Vagina (tissue), 2 donors: ENCODE data around the gene NR4A2. TPM values are rescaled to one million over a fixed set of nuclear protein-coding genes. Genes with fewer than 3 reads are reported as not detected.

Experiments
- DNase-seq, 2 donors: peaks; one replicate each; pipeline ENCODE4 v3.0.0-alpha.2; 2017; ENCODE audit errors: extremely low spot score in 2 of 2
- H3K27ac ChIP-seq: fragments of 200-600 bp; sonication (generic); one replicate; pipeline ENCODE4 v1.5.1; 2019
- H3K27me3 ChIP-seq: fragments of 200-600 bp; sonication (generic); one replicate; pipeline ENCODE4 v1.5.1; 2019
- H3K36me3 ChIP-seq, 2 donors: fragments of 200-600 bp; sonication (generic); one replicate each; pipeline ENCODE4 v1.5.1; 2017 to 2019
- H3K4me1 ChIP-seq: fragments of 200-600 bp; sonication (generic); one replicate; pipeline ENCODE4 v1.5.1; 2019
- H3K4me3 ChIP-seq, 2 donors: fragments of 200-600 bp; sonication (generic); 1 replicate in 1 of 2; 2 replicates in 1 of 2; pipeline ENCODE4 v1.5.1; 2016 to 2019
- H3K9me3 ChIP-seq: fragments of 200-600 bp; sonication (generic); one replicate; pipeline ENCODE4 v1.5.1; 2019
- POLR2A ChIP-seq, 2 donors: fragments of 450-650 bp; IDR thresholded peaks; one replicate each; pipeline ENCODE4 v1.6.1; 2017; ENCODE audit warnings: antibody characterized with exemption in 2 of 2, mild to moderate bottlenecking in 2 of 2, moderate library complexity in 2 of 2
- POLR2AphosphoS5 ChIP-seq, 2 donors: sonication (generic); formaldehyde crosslinking; IDR thresholded peaks; one replicate each; pipeline ENCODE4 v1.9.0; 2017; ENCODE audit warnings: antibody characterized with exemption in 2 of 2, mild to moderate bottlenecking in 2 of 2, low read depth in 1 of 2; ENCODE audit not compliant: insufficient read depth in 1 of 2
- intact Hi-C: fragments of 100-400 bp; cut with DNase I; formaldehyde crosslinking; loops from one replicate; pipeline ENCODE4 v1.15.1; 2023
- total RNA-seq: library from RNA; depleted of rRNA; stranded (reverse); fragments of >200 nt; gene quantifications from one replicate; pipeline ENCODE4 v1.2.3, GENCODE V29; 2016
- TF ChIP-seq, protein P1 (sequence below), 3 experiments: fragments of 450-650 bp in 2 of 3; fragments of 200-600 bp in 1 of 3; sonication (generic) in 1 of 3; IDR thresholded peaks; one replicate each; pipeline ENCODE4 v1.5.1; 2017 to 2019; ENCODE audit warnings: antibody characterized with exemption in 3 of 3, mild to moderate bottlenecking in 2 of 3, moderate library complexity in 2 of 3

NR4A2 gene
- total RNA-seq, 1 donor from 2014 or later, result 17.2 TPM

DNA sequence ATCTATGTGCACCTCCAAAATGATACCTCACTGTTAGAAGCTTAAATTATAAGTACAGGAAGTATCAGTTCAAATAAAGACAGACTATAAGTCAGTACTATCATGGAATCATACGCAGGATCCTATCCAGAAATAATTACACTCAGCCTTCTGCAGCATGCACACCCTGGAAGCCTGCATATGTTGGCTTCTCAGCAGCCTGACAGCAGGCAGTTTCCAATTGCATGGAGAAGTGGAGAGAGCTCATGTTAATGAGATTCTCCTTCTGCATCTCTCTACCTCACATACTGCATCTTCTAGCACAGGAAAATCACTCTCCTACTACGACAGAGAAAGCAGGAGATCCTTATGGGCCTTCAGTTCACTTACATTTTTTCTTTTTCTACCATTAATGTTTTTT lies 20.5 kb downstream of the NR4A2 start:
- Histone ChIP-seq H3K36me3 (no peaks in the 10 kb centered on the region), H3K27ac (no peak overlapping the region), H3K4me1 (no peaks in the 10 kb centered on the region), H3K27me3 (no peaks in the 10 kb centered on the region), H3K9me3 (no peaks in the 10 kb centered on the region), H3K4me3 (no peak overlapping the region)
- no peak for TF ChIP-seq POLR2AphosphoS5 (IDR thresholded peaks at IDR 0.05; ENCODE audit: insufficient read depth in 1 of 2, low read depth in 1 of 2)
- TF ChIP-seq POLR2A (IDR thresholded peaks at IDR 0.05), result no peak
- TF ChIP-seq, protein P1, sequence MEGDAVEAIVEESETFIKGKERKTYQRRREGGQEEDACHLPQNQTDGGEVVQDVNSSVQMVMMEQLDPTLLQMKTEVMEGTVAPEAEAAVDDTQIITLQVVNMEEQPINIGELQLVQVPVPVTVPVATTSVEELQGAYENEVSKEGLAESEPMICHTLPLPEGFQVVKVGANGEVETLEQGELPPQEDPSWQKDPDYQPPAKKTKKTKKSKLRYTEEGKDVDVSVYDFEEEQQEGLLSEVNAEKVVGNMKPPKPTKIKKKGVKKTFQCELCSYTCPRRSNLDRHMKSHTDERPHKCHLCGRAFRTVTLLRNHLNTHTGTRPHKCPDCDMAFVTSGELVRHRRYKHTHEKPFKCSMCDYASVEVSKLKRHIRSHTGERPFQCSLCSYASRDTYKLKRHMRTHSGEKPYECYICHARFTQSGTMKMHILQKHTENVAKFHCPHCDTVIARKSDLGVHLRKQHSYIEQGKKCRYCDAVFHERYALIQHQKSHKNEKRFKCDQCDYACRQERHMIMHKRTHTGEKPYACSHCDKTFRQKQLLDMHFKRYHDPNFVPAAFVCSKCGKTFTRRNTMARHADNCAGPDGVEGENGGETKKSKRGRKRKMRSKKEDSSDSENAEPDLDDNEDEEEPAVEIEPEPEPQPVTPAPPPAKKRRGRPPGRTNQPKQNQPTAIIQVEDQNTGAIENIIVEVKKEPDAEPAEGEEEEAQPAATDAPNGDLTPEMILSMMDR (IDR thresholded peaks at IDR 0.05), result no peak
- intact Hi-C loops, result no loop called here
- DNase-seq, result no peak

DNA sequence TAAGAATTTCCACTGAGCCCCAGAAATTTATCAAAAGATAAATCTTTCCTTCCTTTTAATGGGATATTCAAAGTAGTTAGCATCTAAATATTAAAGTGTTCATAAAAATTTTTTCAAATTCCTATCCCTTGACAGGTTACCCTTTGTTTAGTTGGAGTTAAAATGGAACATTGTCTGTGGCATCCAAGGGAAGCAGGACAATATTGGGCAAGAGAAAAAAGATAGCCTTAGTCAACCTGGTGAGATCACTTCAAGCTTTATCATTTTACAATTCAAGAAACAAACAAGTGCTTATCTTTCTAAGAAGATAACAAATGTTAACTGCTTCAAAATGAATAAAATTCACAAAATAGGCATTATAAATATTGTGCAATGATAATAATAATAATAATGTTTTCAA lies 21.7 kb downstream of the NR4A2 start:
- Histone ChIP-seq H3K4me3 (no peak overlapping the region), H3K36me3 (no peaks in the 10 kb centered on the region), H3K27me3 (no peaks in the 10 kb centered on the region), H3K4me1 (no peaks in the 10 kb centered on the region), H3K27ac (no peak overlapping the region), H3K9me3 (no peaks in the 10 kb centered on the region)
- no peak for TF ChIP-seq POLR2AphosphoS5 (IDR thresholded peaks at IDR 0.05; ENCODE audit: insufficient read depth in 1 of 2, low read depth in 1 of 2)
- TF ChIP-seq POLR2A (IDR thresholded peaks at IDR 0.05), result no peak
- TF ChIP-seq, protein P1 (IDR thresholded peaks at IDR 0.05), result no peak
- intact Hi-C loops, result no loop called here
- DNase-seq, result no peak

DNA sequence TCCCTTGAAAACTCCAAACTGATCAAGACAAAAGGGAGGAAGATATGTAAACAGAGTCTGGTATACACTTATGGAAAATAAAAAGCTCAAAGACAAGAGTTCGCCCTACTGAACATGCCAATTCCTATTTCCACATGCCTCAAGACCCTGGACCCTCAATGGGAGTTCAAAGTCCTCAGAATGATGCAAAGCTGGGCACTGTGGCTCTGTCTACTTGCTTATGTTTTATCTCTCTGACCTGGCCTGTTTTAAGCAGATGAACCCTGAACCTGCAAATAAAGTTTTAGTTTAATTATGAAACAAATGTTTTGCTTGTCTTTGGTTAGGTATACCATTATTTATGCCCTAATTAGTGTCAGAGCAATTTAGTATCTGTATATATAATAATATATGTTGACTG lies 22.6 kb downstream of the NR4A2 start:
- H3K27ac ChIP-seq, result no peak overlapping the region
- no peak for DNase-seq
- no peaks in the 10 kb centered on the region for H3K36me3 ChIP-seq
- no peaks in the 10 kb centered on the region for H3K9me3 ChIP-seq
- no peaks in the 10 kb centered on the region for H3K27me3 ChIP-seq
- no peaks in the 10 kb centered on the region for H3K4me1 ChIP-seq
- intact Hi-C loops, result no loop called here
- no peak overlapping the region for H3K4me3 ChIP-seq
- no peak for TF ChIP-seq POLR2AphosphoS5 (IDR thresholded peaks at IDR 0.05; ENCODE audit: insufficient read depth in 1 of 2, low read depth in 1 of 2)
- TF ChIP-seq, protein P1 (IDR thresholded peaks at IDR 0.05), result no peak
- no peak for TF ChIP-seq POLR2A (IDR thresholded peaks at IDR 0.05)

DNA sequence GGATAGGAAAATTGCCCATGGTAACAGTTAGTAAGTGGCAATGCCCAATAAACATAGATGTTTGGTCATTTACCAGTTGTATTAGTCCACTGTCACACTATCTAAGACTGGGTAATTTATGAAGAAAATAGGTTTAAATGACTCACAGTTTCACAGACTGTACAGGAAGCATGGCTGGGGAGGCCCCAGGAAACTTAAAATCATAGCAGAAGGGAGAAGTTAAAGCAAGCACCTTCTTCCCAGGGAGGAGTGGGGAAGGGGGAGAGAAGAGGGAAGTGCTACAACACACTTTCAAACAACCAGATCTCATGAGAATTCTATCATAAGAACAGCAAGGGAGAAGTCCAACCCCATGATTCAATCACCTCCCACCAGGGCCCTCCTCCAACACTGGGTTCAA lies 23.4 kb downstream of the NR4A2 start:
- intact Hi-C loops, result no loop called here

DNA sequence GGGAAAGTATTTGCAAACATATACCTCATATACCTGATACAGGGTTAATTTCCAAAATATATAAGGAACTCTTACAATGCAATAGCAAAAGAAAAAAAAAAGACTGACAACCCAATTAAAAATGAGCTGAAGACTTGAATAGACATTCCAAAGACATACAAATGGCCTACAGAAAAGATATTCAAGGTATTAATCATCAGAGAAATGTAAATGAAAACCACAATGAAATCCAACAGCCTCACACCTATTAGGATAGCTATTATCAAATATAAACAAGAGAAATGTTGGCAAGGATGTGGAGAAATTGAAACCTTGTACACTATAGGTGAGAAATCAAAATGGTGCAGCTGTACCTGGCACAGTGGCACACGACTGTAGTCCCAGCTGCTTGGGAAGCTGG lies 25.7 kb downstream of the NR4A2 start:
- intact Hi-C loops, result no loop called here
- no peak overlapping the region for H3K4me3 ChIP-seq
- H3K4me1 ChIP-seq, result no peaks in the 10 kb centered on the region
- H3K27ac ChIP-seq, result no peak overlapping the region
- no peak for DNase-seq
- H3K9me3 ChIP-seq, result no peaks in the 10 kb centered on the region
- no peak for TF ChIP-seq POLR2AphosphoS5 (IDR thresholded peaks at IDR 0.05; ENCODE audit: insufficient read depth in 1 of 2, low read depth in 1 of 2)
- TF ChIP-seq, protein P1 (IDR thresholded peaks at IDR 0.05), result no peak
- no peak for TF ChIP-seq POLR2A (IDR thresholded peaks at IDR 0.05)
- H3K27me3 ChIP-seq, result no peaks in the 10 kb centered on the region
- H3K36me3 ChIP-seq, result no peaks in the 10 kb centered on the region

More for the DNA sequence above, 23.4 kb downstream of the NR4A2 start:
- TF ChIP-seq, protein P1 (IDR thresholded peaks at IDR 0.05), result no peak
- TF ChIP-seq POLR2AphosphoS5 (IDR thresholded peaks at IDR 0.05; ENCODE audit: insufficient read depth in 1 of 2, low read depth in 1 of 2) (no peak), POLR2A (IDR thresholded peaks at IDR 0.05) (no peak)
- Histone ChIP-seq H3K36me3 (no peaks in the 10 kb centered on the region), H3K27ac (no peak overlapping the region), H3K27me3 (no peaks in the 10 kb centered on the region), H3K9me3 (no peaks in the 10 kb centered on the region), H3K4me3 (no peak overlapping the region), H3K4me1 (no peaks in the 10 kb centered on the region)
- no peak for DNase-seq
